Bronchial epithelial cell (primary cell): ENCODE data around the gene BZW1. TPM values are rescaled to one million over a fixed set of nuclear protein-coding genes. Genes with fewer than 3 reads are reported as not detected.

Experiments
- DNase-seq: peaks from one replicate; pipeline ENCODE4 v3.0.0-alpha.2; 2010; ENCODE audit warnings: low read depth
- FAIRE-seq: peaks from 2 replicates; lab custom pipeline; 2011; peaks lifted over from hg19 to GRCh38; lab: Jason Lieb, UNC
- H3K27me3 ChIP-seq: 2 replicates; pipeline ENCODE4 v1.5.1; 2011; ENCODE audit warnings: low read length; ENCODE audit not compliant: control insufficient read depth, insufficient read depth
- H3K36me3 ChIP-seq: 2 replicates; pipeline ENCODE4 v1.5.1; 2011; ENCODE audit warnings: low read length; ENCODE audit not compliant: control insufficient read depth, insufficient read depth
- H3K4me3 ChIP-seq: 2 replicates; pipeline ENCODE4 v1.5.1; 2011; ENCODE audit warnings: mild to moderate bottlenecking, low read depth, low read length, control low read depth
- CTCF ChIP-seq: IDR thresholded peaks from 2 replicates; pipeline ENCODE4 v1.5.1; 2011; ENCODE audit warnings: mild to moderate bottlenecking, moderate library complexity, low read length, control low read depth, inconsistent platforms; ENCODE audit not compliant: insufficient read depth, severe bottlenecking
- total RNA-seq: library from RNA; depleted of rRNA; stranded (reverse); fragments of >200 nt; gene quantifications from 2 replicates; pipeline ENCODE4 v1.2.1, GENCODE V29; 2014

BZW1 gene
- total RNA-seq = 546 and 792 TPM in 2 replicates

- no peaks in the 10 kb centered on the region for H3K27me3 ChIP-seq
- no peak for FAIRE-seq
- DNase-seq = peak; percentile 84
- no peak for TF ChIP-seq CTCF
- peak within 1 kb of the TSS; percentile 84 for H3K4me3 ChIP-seq
- H3K36me3 ChIP-seq = peaks cover 9% of the 10 kb centered on the region
These were observed at the start of gene BZW1 for GRCh38 chr2:200811333-200812121. Gene BZW1, plus strand, starts transcription at chr2:200811910. Its CDS starts 1,308 bp downstream, at chr2:200813218.

GRCh38 chr2:200762127-200762526, 49.6 kb upstream of the BZW1 start:
- Histone ChIP-seq H3K36me3 (no peaks in the 10 kb centered on the region), H3K27me3 (no peaks in the 10 kb centered on the region), H3K4me3 (no peak overlapping the region)
- FAIRE-seq = no peak
- no peak for TF ChIP-seq CTCF
- no peak for DNase-seq

- no peaks in the 10 kb centered on the region for H3K36me3 ChIP-seq
- no peaks in the 10 kb centered on the region for H3K27me3 ChIP-seq
- DNase-seq (peak; percentile 70), FAIRE-seq (no peak)
- no peak overlapping the region for H3K4me3 ChIP-seq
- TF ChIP-seq CTCF = no peak
These were observed 48.3 kb upstream of the BZW1 start for GRCh38 chr2:200763422-200763821.

GRCh38 chr2:200765139-200765951, 46.4 kb upstream of the BZW1 start:
- peak; percentile 98 for DNase-seq
- Histone ChIP-seq H3K27me3 (no peaks in the 10 kb centered on the region), H3K4me3 (no peak overlapping the region), H3K36me3 (no peaks in the 10 kb centered on the region)
- TF ChIP-seq CTCF = no peak
- no peak for FAIRE-seq

GRCh38 chr2:200765995-200766660, 45.6 kb upstream of the BZW1 start:
- FAIRE-seq = no peak
- DNase-seq = peak; percentile 92
- TF ChIP-seq CTCF = no peak
- H3K27me3 ChIP-seq = no peaks in the 10 kb centered on the region
- no peaks in the 10 kb centered on the region for H3K36me3 ChIP-seq
- no peak overlapping the region for H3K4me3 ChIP-seq
